Central memory CD4-positive, alpha-beta T cell (primary cell): ENCODE data around the gene KRTAP5-8.
A peak's percentile ranks its signal among the peaks of the same experiment; 100 is the strongest.
"Not testable (repeated sequence)": the region's sequence is repeated elsewhere in the genome, so short reads cannot be mapped to it uniquely, and the experiment has no call there.

Experiments used
- DNase-seq: peaks from one replicate; pipeline ENCODE4 v3.0.0; 2022

KRTAP5-8 gene

DNA sequence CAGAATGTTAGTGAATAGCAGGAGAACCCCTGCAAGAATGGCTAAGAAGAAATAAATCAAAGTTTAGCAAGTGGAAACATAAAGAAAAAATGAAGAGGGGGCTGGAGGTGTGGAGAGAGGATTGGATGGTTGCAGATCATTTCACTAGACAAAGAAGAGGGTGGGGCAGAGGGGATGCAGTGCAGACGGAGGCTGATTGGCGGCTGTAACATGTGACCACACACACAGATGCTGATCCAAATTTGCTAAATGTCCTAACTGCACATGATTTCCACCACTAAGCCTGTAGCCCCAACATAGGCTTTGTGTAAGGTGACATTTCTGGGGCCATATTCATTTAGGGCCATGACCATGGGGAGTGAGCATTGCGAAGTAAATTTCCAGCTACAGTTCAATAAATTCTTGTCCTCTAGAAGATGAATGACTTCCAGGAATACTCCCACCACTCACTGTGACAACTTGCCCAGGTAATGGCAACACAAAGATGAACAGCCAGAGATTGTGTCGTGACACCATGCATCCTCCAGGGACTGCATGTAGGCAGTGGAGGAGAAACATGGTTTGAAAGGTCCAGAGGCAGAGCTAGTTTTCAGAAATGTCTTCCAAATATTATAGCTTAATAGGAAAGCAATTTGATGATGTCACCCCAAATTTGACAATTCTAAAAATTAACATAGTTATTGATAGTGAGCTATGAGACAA is 38.0 kb downstream of the KRTAP5-8 start:
- no peak for DNase-seq

GRCh38 chr11:71576688-71577465 is 39.1 kb downstream of the KRTAP5-8 start:
- not testable (repeated sequence) for DNase-seq

DNA sequence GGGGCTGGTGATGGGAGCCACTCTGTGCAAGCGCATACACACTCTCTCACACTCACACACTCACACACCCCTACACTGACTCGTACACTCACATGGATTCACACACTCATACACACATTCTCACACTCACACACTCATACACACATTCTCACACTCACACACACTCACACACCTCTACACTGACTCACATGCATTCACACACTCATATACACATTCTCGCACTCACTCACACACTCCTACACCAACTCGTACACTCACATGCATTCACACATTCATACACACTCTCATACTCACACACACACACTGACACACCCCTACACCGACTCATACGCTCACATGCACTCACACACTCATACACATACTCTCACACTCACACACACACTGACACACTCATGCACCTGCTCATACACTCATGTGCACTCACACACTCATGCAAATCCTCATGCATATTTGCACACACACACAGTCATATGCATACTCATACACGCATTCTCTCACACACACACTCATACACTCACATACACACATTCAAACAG is 39.7 kb downstream of the KRTAP5-8 start:
- DNase-seq, result no peak

DNA sequence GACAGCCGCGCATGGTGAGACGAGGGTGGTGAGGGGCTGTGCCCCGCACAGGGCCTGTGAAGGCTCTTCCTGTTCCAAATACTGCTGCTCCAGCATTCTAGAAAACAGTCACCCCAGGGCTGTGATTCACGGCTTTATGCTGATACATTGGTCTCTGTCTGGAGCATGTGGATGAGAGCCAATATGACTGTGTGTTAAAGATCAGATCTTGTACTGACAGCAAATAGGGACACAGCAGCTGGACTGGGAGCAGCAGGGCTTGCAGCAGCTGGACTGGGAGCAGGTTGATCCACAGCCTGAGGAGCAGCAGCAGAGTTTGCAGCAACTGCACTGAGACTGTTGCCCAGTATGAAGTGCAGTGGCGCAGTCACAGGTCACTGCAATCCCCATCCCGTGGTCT is 41.7 kb downstream of the KRTAP5-8 start:
- DNase-seq, result not testable (repeated sequence)

GRCh38 chr11:71580057-71581003 is 42.5 kb downstream of the KRTAP5-8 start:
- DNase-seq, result peak; percentile 7

DNA sequence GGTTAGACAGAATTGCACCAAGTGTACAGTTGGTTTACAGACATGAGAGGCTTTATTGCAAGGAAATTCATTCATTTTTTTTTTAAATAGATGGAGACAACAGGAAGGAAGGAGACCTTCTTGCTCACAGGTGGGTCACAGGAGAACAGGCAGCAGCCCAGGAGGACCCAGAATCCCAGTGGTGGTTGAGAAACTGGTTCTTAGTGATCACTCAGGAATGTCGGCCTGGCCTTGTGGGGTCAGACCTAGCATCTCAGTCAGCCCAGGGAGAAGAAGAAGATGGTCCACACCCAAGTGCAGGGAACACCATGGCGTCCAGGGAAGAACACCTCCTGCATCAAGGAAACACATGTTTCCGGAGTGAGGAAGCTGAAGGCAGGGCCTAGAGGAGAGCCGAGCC is 44.0 kb downstream of the KRTAP5-8 start:
- no peak for DNase-seq

DNA sequence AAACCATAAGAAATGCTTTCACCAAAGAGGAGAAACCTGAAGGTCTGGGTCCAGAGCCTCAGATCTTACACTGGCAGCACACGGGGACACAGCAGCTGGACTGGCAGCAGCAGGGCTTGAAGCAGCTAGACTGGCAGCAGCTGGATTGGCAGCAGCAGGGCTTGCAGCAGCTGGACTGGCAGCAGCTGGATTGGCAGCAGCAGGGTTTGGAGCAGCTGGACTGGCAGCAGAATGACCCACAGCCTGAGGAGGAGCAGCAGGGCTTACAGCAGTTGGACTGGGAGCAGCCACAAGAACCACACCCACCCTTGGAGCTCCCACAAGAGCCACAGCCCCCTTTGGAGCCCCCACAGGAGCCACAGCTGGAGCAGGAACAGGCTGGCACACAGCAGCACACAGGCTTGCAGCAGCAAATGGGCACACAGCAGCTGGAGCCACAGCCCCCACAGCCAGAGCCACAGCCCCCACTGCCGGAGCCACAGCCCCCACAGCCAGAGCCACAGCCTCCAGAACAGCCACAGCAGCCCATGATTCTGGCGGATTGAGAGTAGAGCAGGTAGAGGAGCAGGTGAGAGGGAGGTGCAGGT is 44.6 kb downstream of the KRTAP5-8 start, which contains the start of gene KRTAP5-11:
KRTAP5-11 (minus strand) TSS at position 567 of the 587 bp plus-strand sequence; CDS start at position 529, 38 bp downstream.
- DNase-seq, result no peak

DNA sequence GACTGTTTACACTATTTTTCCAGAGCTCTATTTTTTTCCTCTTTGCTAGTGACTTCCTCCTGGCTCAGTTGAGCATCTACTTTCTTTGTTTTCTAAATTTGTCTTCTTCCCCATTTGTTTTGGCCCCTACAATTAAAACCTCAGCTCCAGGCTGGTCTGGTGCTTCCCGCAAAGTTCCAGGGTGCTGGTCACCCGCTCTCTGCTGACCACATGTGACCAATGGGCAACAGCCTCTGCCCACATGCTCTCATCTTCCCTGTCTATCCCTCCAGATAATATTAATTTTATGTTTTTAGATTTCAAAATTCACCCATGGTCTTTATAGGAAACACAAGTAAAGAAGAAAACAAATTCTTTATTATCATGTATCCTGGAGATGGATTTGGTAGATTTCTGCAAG is 45.1 kb downstream of the KRTAP5-8 start:
- not testable (repeated sequence) for DNase-seq

DNA sequence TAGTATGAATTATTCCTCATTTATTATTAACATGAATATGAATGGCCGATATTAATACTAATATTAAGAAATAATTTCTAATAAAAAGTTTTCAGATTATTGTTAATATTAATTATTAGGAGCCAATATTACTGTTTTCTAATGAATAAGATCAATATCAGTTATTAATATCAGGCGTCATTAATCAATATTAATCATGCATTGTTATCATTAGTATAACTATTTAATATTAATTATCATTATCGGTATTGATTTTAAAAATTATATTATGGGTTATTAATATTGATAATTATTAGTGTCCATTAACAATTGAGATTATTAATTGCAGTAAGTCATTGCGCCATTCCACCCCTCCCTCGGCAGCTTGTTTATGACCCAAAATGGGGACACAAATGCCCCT is 47.8 kb downstream of the KRTAP5-8 start:
- not testable (repeated sequence) for DNase-seq

GRCh38 chr11:71588314-71588713 is 50.5 kb downstream of the KRTAP5-8 start:
- DNase-seq, result not testable (repeated sequence)
